COLO668 (cell line): ENCODE results near the gene DTD1.

Source experiments
- DNase-seq: peaks from one replicate; lab custom pipeline; 2025; ENCODE audit not compliant: unreplicated experiment; lab: John Stamatoyannopoulos, UW

DTD1 gene

GRCh38 chr20:18657575-18657974, 69.7 kb downstream of the DTD1 start:
- no peak for DNase-seq

- no peak for DNase-seq
Observed at GRCh38 chr20:18662279-18663040, 74.6 kb downstream of the DTD1 start.

- DNase-seq, result no peak
Observed at GRCh38 chr20:18663932-18664331, 76.1 kb downstream of the DTD1 start.

GRCh38 chr20:18665135-18665534, 77.3 kb downstream of the DTD1 start:
- peak; percentile 41 for DNase-seq

- peak; percentile 87 for DNase-seq
Observed at GRCh38 chr20:18666803-18667415, 79.1 kb downstream of the DTD1 start.

- DNase-seq, result no peak
Observed at GRCh38 chr20:18669241-18670019, 81.6 kb downstream of the DTD1 start.

- no peak for DNase-seq
Observed at GRCh38 chr20:18671203-18671710, 83.4 kb downstream of the DTD1 start.

GRCh38 chr20:18672834-18673233, 85.0 kb downstream of the DTD1 start:
- DNase-seq, result no peak

- no peak for DNase-seq
Observed at GRCh38 chr20:18676396-18676795, 88.5 kb downstream of the DTD1 start.

GRCh38 chr20:18677126-18677525, 89.3 kb downstream of the DTD1 start:
- no peak for DNase-seq

- DNase-seq, result peak; percentile 78
Observed at GRCh38 chr20:18678549-18679419, 90.9 kb downstream of the DTD1 start.

- DNase-seq, result no peak
Observed at GRCh38 chr20:18683839-18684238, 96.0 kb downstream of the DTD1 start.

- DNase-seq, result no peak
Observed at GRCh38 chr20:18684775-18685174, 96.9 kb downstream of the DTD1 start.

- no peak for DNase-seq
Observed at GRCh38 chr20:18685406-18685805, 97.6 kb downstream of the DTD1 start.

- no peak for DNase-seq
Observed at GRCh38 chr20:18686696-18687095, 98.8 kb downstream of the DTD1 start.

GRCh38 chr20:18688676-18689075, 100.8 kb downstream of the DTD1 start:
- DNase-seq, result no peak

- no peak for DNase-seq
Observed at GRCh38 chr20:18689557-18689956, 101.7 kb downstream of the DTD1 start.

GRCh38 chr20:18692447-18692846, 104.6 kb downstream of the DTD1 start:
- DNase-seq, result no peak

- DNase-seq, result no peak
Observed at GRCh38 chr20:18694071-18694470, 106.2 kb downstream of the DTD1 start.

- DNase-seq, result no peak
Observed at GRCh38 chr20:18695175-18695574, 107.3 kb downstream of the DTD1 start.
